Effector memory CD4-positive, alpha-beta T cell (primary cell): ENCODE results near the gene ASCL5.

ENCODE experiments used
- DNase-seq, 3 donors: peaks; one replicate each; pipeline ENCODE4 v3.0.0-alpha.2; 2020
- H3K27ac ChIP-seq: 2 replicates; pipeline ENCODE4 v1.7.0; 2013; ENCODE audit warnings: mild to moderate bottlenecking, low read length, moderate library complexity; ENCODE audit not compliant: insufficient read depth, poor library complexity, severe bottlenecking
- H3K27me3 ChIP-seq: replicated peaks from 2 replicates; pipeline ENCODE4 v1.7.0; 2013; ENCODE audit warnings: mild to moderate bottlenecking, low read length; ENCODE audit not compliant: insufficient read depth, control insufficient read depth, poor library complexity, severe bottlenecking
- H3K36me3 ChIP-seq: 2 replicates; pipeline ENCODE4 v1.7.0; 2013; ENCODE audit warnings: mild to moderate bottlenecking, low read length, moderate library complexity; ENCODE audit not compliant: control insufficient read depth, insufficient read depth
- H3K4me1 ChIP-seq: 2 replicates; pipeline ENCODE4 v1.7.0; 2013; ENCODE audit warnings: low read length, mild to moderate bottlenecking; ENCODE audit not compliant: control insufficient read depth, insufficient read depth, poor library complexity, severe bottlenecking
- H3K4me3 ChIP-seq: 2 replicates; pipeline ENCODE4 v1.7.0; 2013; ENCODE audit warnings: low read length, low read depth, mild to moderate bottlenecking; ENCODE audit not compliant: insufficient read depth, poor library complexity, severe bottlenecking
- H3K9me3 ChIP-seq: 2 replicates; pipeline ENCODE4 v1.7.0; 2013; ENCODE audit warnings: mild to moderate bottlenecking, low read length, moderate library complexity; ENCODE audit not compliant: control insufficient read depth

ASCL5 gene

GRCh38 chr1:201122321-201122957, 4.5 kb downstream of the ASCL5 start:
- Histone ChIP-seq H3K27me3 (no peaks in the 10 kb centered on the region), H3K4me3 (no peak overlapping the region), H3K9me3 (no peaks in the 10 kb centered on the region), H3K4me1 (no peaks in the 10 kb centered on the region), H3K36me3 (no peaks in the 10 kb centered on the region), H3K27ac (no peak overlapping the region)
- DNase-seq: no peak

- no peaks in the 10 kb centered on the region for H3K36me3 ChIP-seq
- peaks cover 7% of the 10 kb centered on the region for H3K4me1 ChIP-seq
- DNase-seq: peak; percentile 9 to 34 (median 26)
- H3K27me3 ChIP-seq: no peaks in the 10 kb centered on the region
- no peaks in the 10 kb centered on the region for H3K9me3 ChIP-seq
- no peak overlapping the region for H3K4me3 ChIP-seq
- no peak overlapping the region for H3K27ac ChIP-seq
These were observed 7.5 kb downstream of the ASCL5 start for GRCh38 chr1:201119206-201120197.

GRCh38 chr1:201116091-201116490, 10.9 kb downstream of the ASCL5 start:
- H3K27me3 ChIP-seq: no peaks in the 10 kb centered on the region
- no peaks in the 10 kb centered on the region for H3K36me3 ChIP-seq
- H3K27ac ChIP-seq: no peak overlapping the region
- H3K9me3 ChIP-seq: no peaks in the 10 kb centered on the region
- no peak overlapping the region for H3K4me3 ChIP-seq
- DNase-seq: no peak
- H3K4me1 ChIP-seq: peaks cover 11% of the 10 kb centered on the region

GRCh38 chr1:201115390-201115937, 11.5 kb downstream of the ASCL5 start:
- Histone ChIP-seq H3K27ac (no peak overlapping the region), H3K4me1 (peaks cover 11% of the 10 kb centered on the region), H3K4me3 (peak overlapping the region; percentile 76), H3K36me3 (no peaks in the 10 kb centered on the region), H3K27me3 (no peaks in the 10 kb centered on the region), H3K9me3 (no peaks in the 10 kb centered on the region)
- no peak for DNase-seq

- Histone ChIP-seq H3K4me3 (peak overlapping the region; percentile 76), H3K4me1 (peaks cover 11% of the 10 kb centered on the region), H3K36me3 (no peaks in the 10 kb centered on the region), H3K27me3 (no peaks in the 10 kb centered on the region), H3K9me3 (no peaks in the 10 kb centered on the region), H3K27ac (peak overlapping the region; percentile 56)
- DNase-seq: peak; percentile 32 to 54 (median 51)
These were observed 12.5 kb downstream of the ASCL5 start for GRCh38 chr1:201114245-201115131.

- Histone ChIP-seq H3K4me3 (peak overlapping the region; percentile 76), H3K36me3 (no peaks in the 10 kb centered on the region), H3K27ac (peak overlapping the region; percentile 56), H3K27me3 (no peaks in the 10 kb centered on the region), H3K9me3 (no peaks in the 10 kb centered on the region), H3K4me1 (peaks cover 11% of the 10 kb centered on the region)
- no peak for DNase-seq
These were observed 13.3 kb downstream of the ASCL5 start for GRCh38 chr1:201113451-201114244.

- H3K4me1 ChIP-seq: peaks cover 11% of the 10 kb centered on the region
- H3K4me3 ChIP-seq: no peak overlapping the region
- DNase-seq: no peak
- no peaks in the 10 kb centered on the region for H3K36me3 ChIP-seq
- H3K27me3 ChIP-seq: no peaks in the 10 kb centered on the region
- H3K9me3 ChIP-seq: no peaks in the 10 kb centered on the region
- H3K27ac ChIP-seq: no peak overlapping the region
These were observed 14.1 kb downstream of the ASCL5 start for GRCh38 chr1:201112926-201113325.

- H3K27me3 ChIP-seq: no peaks in the 10 kb centered on the region
These were observed 14.7 kb downstream of the ASCL5 start, which contains the start of gene CACNA1S for GRCh38 chr1:201112173-201112731. Gene CACNA1S (minus strand): TSS chr1:201112426. CDS start chr1:201112339, 87 bp downstream.

More at GRCh38 chr1:201112173-201112731, 14.7 kb downstream of the ASCL5 start, which contains the start of gene CACNA1S:
- no peaks in the 10 kb centered on the region for H3K9me3 ChIP-seq
- H3K4me1 ChIP-seq: peaks cover 11% of the 10 kb centered on the region
- H3K4me3 ChIP-seq: no peak within 1 kb of the TSS
- H3K27ac ChIP-seq: no peak within 1 kb of the TSS
- no peak for DNase-seq
- H3K36me3 ChIP-seq: no peaks in the 10 kb centered on the region
